ENCODE data around the gene NACAD. TPM values are rescaled to one million over a fixed set of nuclear protein-coding genes. Genes with fewer than 3 reads are reported as not detected.

Gene NACAD
- total and polyA plus RNA-seq, 8 donors, result 0.29 to 24.1 (median 1.1) TPM

GRCh38 chr7:45073031-45073785, 15.6 kb downstream of the NACAD start:
- WGBS, 5 donors, result 86 to 91% (median 87%) methylated on average over 17 of the region's 17 CpGs
- peaks cover 0 to 3% (median 0%) of the 10 kb centered on the region in 4 donors for H3K4me1 ChIP-seq
- peaks cover 54 to 100% (median 99%) of the 10 kb centered on the region in 4 donors for H3K36me3 ChIP-seq
- intact Hi-C loops (cut with DNase I; ENCODE audit: low total_unique reads), result no loop called here
- no peaks in the 10 kb centered on the region for H3K9me3 ChIP-seq
- DNase-seq, result no peak
- H3K4me3 ChIP-seq, result no peak overlapping the region
- H3K27me3 ChIP-seq, result no peaks in the 10 kb centered on the region
- no peak overlapping the region for H3K27ac ChIP-seq
- no peak for TF ChIP-seq EP300 (IDR thresholded peaks at IDR 0.05)
- TF ChIP-seq POLR2A (IDR thresholded peaks at IDR 0.05), result no peak
- no peak for TF ChIP-seq CTCF (IDR thresholded peaks at IDR 0.05)
- no peak for TF ChIP-seq POLR2AphosphoS5 (IDR thresholded peaks at IDR 0.05)

GRCh38 chr7:45072131-45073030, 16.4 kb downstream of the NACAD start:
- Histone ChIP-seq H3K36me3 (peaks cover 54 to 100% (median 100%) of the 10 kb centered on the region in 4 donors), H3K27ac (no peak overlapping the region)
- DNase-seq, result no peak

GRCh38 chr7:45071528-45071927, 17.2 kb downstream of the NACAD start:
- no peak overlapping the region for H3K27ac ChIP-seq
- H3K4me1 ChIP-seq, result peaks cover 0 to 5% (median 0%) of the 10 kb centered on the region in 4 donors
- H3K36me3 ChIP-seq, result peaks cover 49 to 100% (median 99%) of the 10 kb centered on the region in 4 donors
- DNase-seq, result no peak
- H3K4me3 ChIP-seq, result no peak overlapping the region
- intact Hi-C loops (cut with DNase I; ENCODE audit: low total_unique reads), result no loop called here
- no peaks in the 10 kb centered on the region for H3K9me3 ChIP-seq
- no peaks in the 10 kb centered on the region for H3K27me3 ChIP-seq
- TF ChIP-seq CTCF (IDR thresholded peaks at IDR 0.05) (no peak), POLR2AphosphoS5 (IDR thresholded peaks at IDR 0.05) (no peak), EP300 (IDR thresholded peaks at IDR 0.05) (no peak), POLR2A (IDR thresholded peaks at IDR 0.05) (no peak)
- 66 to 90% (median 85%) methylated on average over 3 of the region's 3 CpGs for WGBS, 5 donors

More at GRCh38 chr7:45072131-45073030, 16.4 kb downstream of the NACAD start:
- 87 to 94% (median 91%) methylated on average over 12 to 13 of the region's 13 CpGs for WGBS, 5 donors
- Histone ChIP-seq H3K27me3 (no peaks in the 10 kb centered on the region), H3K4me3 (no peak overlapping the region), H3K4me1 (peaks cover 0 to 5% (median 0%) of the 10 kb centered on the region in 4 donors), H3K9me3 (no peaks in the 10 kb centered on the region)
- intact Hi-C loops (cut with DNase I; ENCODE audit: low total_unique reads), result no loop called here
- TF ChIP-seq EP300 (IDR thresholded peaks at IDR 0.05) (no peak), POLR2AphosphoS5 (IDR thresholded peaks at IDR 0.05) (no peak)

- Histone ChIP-seq H3K4me3 (no peak overlapping the region), H3K36me3 (peaks cover 37 to 100% (median 98%) of the 10 kb centered on the region in 4 donors), H3K9me3 (no peaks in the 10 kb centered on the region), H3K27ac (no peak overlapping the region), H3K4me1 (peaks cover 0 to 5% (median 0%) of the 10 kb centered on the region in 4 donors), H3K27me3 (no peaks in the 10 kb centered on the region)
- intact Hi-C loops (cut with DNase I; ENCODE audit: low total_unique reads), result no loop called here
- WGBS, 5 donors, result 92 to 100% (median 95%) methylated on average over 1 of the region's 1 CpG
- TF ChIP-seq POLR2A (IDR thresholded peaks at IDR 0.05) (no peak), EP300 (IDR thresholded peaks at IDR 0.05) (no peak), POLR2AphosphoS5 (IDR thresholded peaks at IDR 0.05) (no peak), CTCF (IDR thresholded peaks at IDR 0.05) (no peak)
- no peak for DNase-seq
Observed at GRCh38 chr7:45070254-45070642, 18.5 kb downstream of the NACAD start.

Data from stomach (tissue), 9 donors.